ENCODE data around the gene EMX2.

Gene EMX2

DNA sequence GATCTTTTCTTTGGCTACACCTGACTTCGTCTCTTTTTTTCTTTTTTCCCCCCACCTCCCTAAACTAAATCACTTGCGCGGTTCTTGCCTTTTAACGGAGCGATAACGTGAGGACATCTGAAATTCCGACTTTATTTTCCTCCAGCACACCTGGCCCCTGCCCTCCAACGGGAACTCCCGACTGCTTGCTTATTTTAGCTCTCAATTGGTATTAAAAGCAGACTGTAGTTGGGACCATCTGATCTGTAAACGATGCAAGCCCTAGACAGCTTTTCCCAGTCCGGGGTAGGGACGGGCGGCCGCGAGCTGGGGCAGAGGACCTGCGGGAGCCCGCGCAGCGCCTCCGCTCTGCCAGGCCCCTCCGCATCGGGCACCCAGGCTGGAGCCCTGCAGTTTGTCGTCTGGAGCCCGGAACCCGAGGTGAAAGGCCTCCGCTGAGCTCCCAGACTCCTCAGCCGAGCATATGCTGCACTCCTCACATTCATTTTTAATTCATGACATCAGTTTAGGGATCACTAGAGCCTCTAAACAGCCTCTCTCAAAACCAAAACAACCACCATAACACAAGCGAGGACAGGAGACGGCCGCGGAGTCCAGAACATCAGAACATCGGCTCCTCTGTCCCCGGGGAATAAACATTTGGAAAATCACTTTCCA, 10.0 kb upstream of the EMX2 start:
- DNase-seq: no peak

DNA sequence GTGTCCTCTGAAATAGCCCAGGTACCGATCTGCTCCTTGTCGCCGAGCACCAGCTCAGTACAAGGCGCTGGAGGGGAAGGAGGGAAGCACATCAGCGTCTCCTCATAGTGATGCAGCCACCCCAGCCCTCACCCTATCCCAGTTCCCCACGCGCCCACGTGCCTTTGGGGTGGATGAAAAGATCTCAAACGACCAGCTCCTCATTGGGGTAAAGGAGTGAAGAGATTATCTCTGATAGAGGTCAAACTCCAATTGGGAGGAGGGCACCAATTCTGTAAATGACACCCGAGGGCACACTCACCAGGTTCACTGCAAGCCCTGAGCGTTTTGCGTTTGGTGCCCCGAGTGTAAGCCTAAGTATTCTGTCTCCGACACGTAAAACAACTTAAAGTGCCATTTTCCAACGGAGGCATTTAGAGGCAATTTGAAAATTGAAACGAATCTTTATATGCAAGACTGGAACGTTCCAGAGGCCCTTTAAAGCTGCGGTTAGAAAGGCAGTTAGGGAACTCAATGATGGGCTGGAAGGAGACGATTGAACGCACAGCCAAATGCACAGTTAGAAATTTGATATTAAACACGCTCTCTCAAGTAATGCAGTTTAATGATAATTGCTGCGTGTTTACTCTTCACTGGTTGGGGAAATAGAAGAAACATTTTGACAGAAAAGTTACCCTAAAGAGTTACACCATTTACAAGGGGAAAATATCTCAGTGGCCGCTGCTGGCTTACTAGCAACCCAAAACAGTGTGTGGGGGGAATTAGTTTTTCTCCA, 8.9 kb upstream of the EMX2 start:
- no peak for DNase-seq

- no peak for DNase-seq
These were observed 7.9 kb upstream of the EMX2 start for GRCh38 chr10:117534321-117535297.

DNA sequence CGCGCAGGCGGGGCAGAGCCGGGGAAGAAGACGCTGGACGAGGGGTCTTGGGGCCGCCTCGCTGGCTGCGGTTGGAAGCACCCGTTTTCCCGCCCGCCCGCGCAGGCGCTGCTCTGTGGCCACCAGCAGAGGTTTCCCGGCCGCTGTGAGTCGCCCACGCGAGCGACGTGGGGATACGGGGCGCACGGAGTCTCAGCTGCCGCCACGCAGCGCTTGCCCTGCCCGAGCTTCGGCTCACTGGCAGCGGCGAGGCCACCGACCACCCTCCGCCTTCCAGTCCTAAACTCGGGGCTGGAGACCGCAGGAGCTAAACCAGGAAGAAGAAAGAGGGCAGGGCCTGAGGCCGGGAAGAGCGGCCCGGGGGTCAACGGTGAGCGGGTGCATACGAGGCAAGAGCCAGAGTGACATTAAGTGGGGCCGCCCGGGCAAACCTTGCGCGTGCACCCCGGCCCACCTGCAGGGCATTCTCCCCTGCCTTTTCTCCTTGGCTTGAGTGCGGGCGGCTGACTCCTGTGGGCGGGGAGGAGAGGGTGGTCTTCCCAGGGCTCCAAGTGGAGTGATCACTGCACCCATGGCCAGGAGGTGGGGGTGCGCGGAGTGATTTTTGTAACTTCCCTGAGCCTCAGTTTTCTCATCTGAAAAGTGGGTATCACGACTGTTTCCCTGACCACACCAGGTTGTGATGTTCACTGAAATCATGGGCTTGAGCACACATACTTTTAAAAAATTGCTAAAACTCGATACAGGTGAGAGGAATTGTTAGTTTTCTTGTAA, 7.1 kb upstream of the EMX2 start:
- DNase-seq: no peak

DNA sequence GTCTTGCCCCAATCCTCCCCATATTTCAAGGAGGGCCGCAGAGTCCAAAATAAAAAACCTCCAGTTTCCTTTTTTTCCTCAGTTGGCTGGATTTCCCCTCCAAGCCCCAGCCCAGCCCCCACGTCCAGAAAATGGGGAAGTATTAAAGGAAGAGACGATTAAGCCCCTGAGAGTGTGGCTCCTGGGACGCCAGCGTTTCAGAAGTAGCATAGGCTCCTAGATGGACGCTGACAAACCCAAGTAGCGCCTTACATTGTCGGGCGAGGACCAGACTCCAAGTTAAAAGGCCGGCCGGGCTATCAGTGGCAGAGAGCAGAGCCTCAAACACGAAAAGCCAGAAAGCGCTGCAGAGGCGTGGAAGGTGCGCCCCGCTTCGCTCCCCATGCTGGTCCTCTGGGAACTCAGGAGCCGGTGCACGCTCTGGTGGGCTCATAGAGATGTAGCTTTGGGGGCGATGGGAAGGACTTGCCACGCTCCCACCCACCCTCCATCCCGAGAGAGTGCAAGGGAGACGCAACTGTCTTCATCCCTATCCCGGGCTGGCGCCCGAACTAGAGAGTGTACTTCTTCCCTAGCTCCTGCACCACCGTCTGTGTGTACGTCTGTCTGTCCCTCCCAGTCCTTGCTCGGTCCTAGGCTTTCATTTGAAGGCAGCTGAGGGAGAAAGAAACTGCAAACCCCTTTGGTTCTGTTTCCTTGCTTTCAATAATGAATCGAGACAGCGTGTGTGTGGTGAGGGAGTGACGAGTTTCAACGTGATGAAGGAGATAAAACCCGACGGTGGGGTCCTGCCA, 6.3 kb upstream of the EMX2 start:
- DNase-seq: no peak

GRCh38 chr10:117536866-117537435, 5.6 kb upstream of the EMX2 start:
- no peak for DNase-seq

DNA sequence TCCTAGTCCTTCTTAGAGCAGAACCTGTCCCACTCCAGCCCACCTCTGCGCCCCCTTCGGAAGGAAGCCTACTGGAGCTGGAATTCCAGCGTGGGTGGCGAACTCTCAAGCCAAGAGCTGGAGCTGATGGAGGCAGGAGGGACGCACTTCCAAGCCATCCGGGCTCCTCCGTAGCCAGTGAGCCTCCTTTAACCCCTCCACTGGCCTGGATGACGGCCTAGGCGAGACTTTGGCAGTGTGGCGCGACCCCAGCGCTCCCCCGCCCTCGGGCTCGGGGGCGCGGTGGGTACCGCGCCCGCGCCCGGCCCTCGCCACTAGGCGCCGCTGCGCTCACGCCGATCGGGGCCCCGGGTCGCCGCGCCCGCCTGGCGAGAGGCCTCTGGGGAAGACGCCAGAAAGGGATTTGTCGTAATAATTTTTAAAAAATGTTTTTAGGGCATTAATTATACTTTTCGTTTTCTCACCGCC, 5.1 kb upstream of the EMX2 start:
- DNase-seq: no peak

GRCh38 chr10:117537904-117538524, 4.5 kb upstream of the EMX2 start:
- no peak for DNase-seq

DNA sequence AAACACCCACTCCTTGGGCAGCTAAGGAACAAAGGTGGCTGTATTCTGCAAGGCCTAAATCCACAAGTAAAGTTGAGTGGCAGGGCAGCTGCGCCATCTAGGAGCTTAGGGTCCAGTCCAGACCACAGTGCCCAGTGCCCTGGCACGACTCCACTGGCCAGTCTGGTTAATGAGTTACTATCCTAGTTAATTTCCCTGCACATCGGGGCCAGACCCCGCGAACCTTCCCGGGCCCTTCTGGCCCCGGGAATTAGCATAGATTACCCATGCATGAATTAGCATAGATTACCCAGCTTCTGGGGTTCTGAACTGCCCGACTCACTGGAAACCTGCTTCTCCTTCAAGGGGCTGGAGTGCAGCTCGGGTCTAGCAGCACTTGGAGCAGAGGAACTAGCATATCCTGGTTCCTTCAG, 3.2 kb upstream of the EMX2 start:
- DNase-seq: no peak

GRCh38 chr10:117539903-117540639, 2.5 kb upstream of the EMX2 start:
- DNase-seq: no peak

GRCh38 chr10:117540640-117541404, 1.7 kb upstream of the EMX2 start:
- no peak for DNase-seq

- no peak for DNase-seq
These were observed 1.1 kb upstream of the EMX2 start for GRCh38 chr10:117541405-117541908.

GRCh38 chr10:117541909-117542705, 439 bp upstream of the EMX2 start:
- DNase-seq: no peak

GRCh38 chr10:117543225-117544003, 868 bp downstream of the EMX2 start:
- DNase-seq: no peak

DNA sequence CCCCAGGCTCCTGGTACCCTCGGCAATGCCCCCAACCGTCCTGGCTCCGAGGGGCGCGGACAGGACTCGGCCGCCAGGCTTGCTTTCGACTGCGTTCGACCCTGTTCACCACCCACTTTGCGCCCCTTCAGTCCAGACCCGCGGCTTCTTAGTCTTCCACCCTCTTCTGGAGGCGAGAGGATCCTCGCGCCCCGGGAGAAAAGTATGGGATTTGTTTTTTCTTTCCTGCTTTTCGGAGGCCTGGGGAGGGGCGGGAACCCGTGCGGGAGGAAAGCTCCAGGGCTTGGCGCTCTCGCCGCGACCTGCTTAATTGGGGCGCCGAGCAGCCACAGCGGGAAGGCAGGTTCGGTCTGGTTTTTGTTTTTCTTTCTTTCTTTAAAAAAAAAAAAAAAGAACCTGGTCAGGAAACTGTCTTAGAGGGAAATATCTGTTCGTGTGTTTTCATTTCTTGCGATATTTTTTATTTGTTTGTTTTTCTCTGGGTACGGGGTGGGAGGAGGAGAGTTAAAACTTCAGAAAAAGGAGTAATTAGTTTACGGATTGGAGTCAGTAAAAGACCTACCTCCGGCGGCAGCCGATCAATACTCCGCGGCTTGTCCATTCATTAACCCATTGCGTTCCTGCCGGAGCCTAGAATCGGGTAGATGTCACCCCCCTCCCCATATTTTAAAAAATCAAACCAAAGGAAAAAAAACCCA, 1.6 kb downstream of the EMX2 start:
- DNase-seq: no peak

- DNase-seq: no peak
These were observed 2.2 kb downstream of the EMX2 start for GRCh38 chr10:117544711-117545140.

Data from MV-4-11 (cell line).